NCI-H69 (cell line): ENCODE results near the gene DYSF.
A peak's percentile ranks its signal among the peaks of the same experiment; 100 is the strongest.

Experiments
- DNase-seq: peaks from one replicate; lab custom pipeline; 2025; lab: John Stamatoyannopoulos, UW

The DYSF gene

GRCh38 chr2:71456617-71457016 lies 3.3 kb downstream of the DYSF start:
- no peak for DNase-seq

- no peak for DNase-seq
Observed at GRCh38 chr2:71457123-71457915, 4.0 kb downstream of the DYSF start.

- DNase-seq: no peak
Observed at GRCh38 chr2:71457923-71458322, 4.6 kb downstream of the DYSF start.

GRCh38 chr2:71458413-71459083 lies 5.2 kb downstream of the DYSF start:
- DNase-seq: no peak

- DNase-seq: no peak
Observed at GRCh38 chr2:71459084-71459431, 5.7 kb downstream of the DYSF start.

- no peak for DNase-seq
Observed at GRCh38 chr2:71460056-71460455, 6.7 kb downstream of the DYSF start.

- DNase-seq: peak; percentile 14
Observed at GRCh38 chr2:71460595-71461303, 7.4 kb downstream of the DYSF start.

GRCh38 chr2:71461304-71461671 lies 7.9 kb downstream of the DYSF start:
- no peak for DNase-seq

- no peak for DNase-seq
Observed at GRCh38 chr2:71462056-71462605, 8.8 kb downstream of the DYSF start.

GRCh38 chr2:71462641-71463341 lies 9.4 kb downstream of the DYSF start:
- DNase-seq: no peak

- DNase-seq: no peak
Observed at GRCh38 chr2:71463342-71463654, 9.9 kb downstream of the DYSF start.

- DNase-seq: no peak
Observed at GRCh38 chr2:71464389-71464788, 11.0 kb downstream of the DYSF start.

GRCh38 chr2:71465356-71465755 lies 12.0 kb downstream of the DYSF start:
- no peak for DNase-seq

GRCh38 chr2:71465961-71466300 lies 12.6 kb downstream of the DYSF start:
- DNase-seq: no peak

- peak; percentile 58 for DNase-seq
Observed at GRCh38 chr2:71466301-71467179, 13.2 kb downstream of the DYSF start.

- DNase-seq: no peak
Observed at GRCh38 chr2:71467180-71467815, 13.9 kb downstream of the DYSF start.

- DNase-seq: no peak
Observed at GRCh38 chr2:71468279-71469015, 15.1 kb downstream of the DYSF start.

- DNase-seq: no peak
Observed at GRCh38 chr2:71469403-71470398, 16.3 kb downstream of the DYSF start.

GRCh38 chr2:71471276-71471675 lies 17.9 kb downstream of the DYSF start:
- DNase-seq: no peak
